Endothelial cell of umbilical vein (primary cell): ENCODE data around the gene ALS2.

Experiments
- JUN ChIP-seq: IDR thresholded peaks from 2 replicates; pipeline ENCODE4 v1.6.1; 2011; ENCODE audit warnings: borderline replicate concordance, low read depth; ENCODE audit not compliant: insufficient read length, insufficient read depth
- POLR2A ChIP-seq: IDR thresholded peaks from 2 replicates; pipeline ENCODE4 v1.6.1; 2012; ENCODE audit warnings: low read depth, mild to moderate bottlenecking, control low read depth, low read length
- TF ChIP-seq, protein P1 (sequence below), 2 donors: IDR thresholded peaks; 1 replicate in 1 of 2; 2 replicates in 1 of 2; pipeline ENCODE4 v1.5.1; 2011; ENCODE audit warnings: low read length in 2 of 2, mild to moderate bottlenecking in 2 of 2, moderate library complexity in 2 of 2, control low read depth in 1 of 2, inconsistent platforms in 1 of 2, low read depth in 1 of 2; ENCODE audit not compliant: insufficient read depth in 1 of 2; ENCODE audit errors: extremely low read depth in 1 of 2

DNA sequence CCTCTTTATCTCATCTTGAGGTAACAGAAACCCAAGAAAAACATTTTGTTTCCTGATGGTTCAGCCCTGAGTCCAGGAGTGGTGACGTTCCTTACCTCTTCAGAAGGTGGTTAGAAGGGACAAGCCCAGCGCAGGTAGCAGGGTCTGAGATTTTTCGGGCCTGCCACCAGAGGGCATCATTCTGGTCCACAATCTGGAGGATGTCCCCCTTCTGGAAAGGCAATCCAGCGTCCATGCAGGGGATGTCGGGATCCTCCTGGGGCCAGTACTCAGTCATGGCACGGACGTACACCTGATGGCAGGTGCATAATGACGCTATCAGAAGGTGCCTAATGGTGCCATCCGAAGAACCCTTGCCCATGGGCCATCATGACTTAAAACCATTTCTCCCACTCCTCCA lies 100.0 kb downstream of the ALS2 start:
- TF ChIP-seq POLR2A (no peak), JUN (no peak)
- TF ChIP-seq, protein P1, sequence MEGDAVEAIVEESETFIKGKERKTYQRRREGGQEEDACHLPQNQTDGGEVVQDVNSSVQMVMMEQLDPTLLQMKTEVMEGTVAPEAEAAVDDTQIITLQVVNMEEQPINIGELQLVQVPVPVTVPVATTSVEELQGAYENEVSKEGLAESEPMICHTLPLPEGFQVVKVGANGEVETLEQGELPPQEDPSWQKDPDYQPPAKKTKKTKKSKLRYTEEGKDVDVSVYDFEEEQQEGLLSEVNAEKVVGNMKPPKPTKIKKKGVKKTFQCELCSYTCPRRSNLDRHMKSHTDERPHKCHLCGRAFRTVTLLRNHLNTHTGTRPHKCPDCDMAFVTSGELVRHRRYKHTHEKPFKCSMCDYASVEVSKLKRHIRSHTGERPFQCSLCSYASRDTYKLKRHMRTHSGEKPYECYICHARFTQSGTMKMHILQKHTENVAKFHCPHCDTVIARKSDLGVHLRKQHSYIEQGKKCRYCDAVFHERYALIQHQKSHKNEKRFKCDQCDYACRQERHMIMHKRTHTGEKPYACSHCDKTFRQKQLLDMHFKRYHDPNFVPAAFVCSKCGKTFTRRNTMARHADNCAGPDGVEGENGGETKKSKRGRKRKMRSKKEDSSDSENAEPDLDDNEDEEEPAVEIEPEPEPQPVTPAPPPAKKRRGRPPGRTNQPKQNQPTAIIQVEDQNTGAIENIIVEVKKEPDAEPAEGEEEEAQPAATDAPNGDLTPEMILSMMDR (IDR thresholded peaks at IDR 0.05; ENCODE audit: extremely low read depth in 1 of 2, insufficient read depth in 1 of 2, low read depth in 1 of 2, low read length in 2 of 2) = peak; percentile 56 to 63
